Fibroblast of lung (primary cell): ENCODE data around the gene ABCB9. TPM values are rescaled to one million over a fixed set of nuclear protein-coding genes. Genes with fewer than 3 reads are reported as not detected.
A peak's percentile ranks its signal among the peaks of the same experiment; 100 is the strongest.

Source experiments
- DNase-seq, 2 donors: peaks; one replicate each; pipeline versions ENCODE4 v3.0.0 to v3.0.0-alpha.2; 2010; ENCODE audit warnings: low read depth in 2 of 2
- H2AFZ ChIP-seq: 2 replicates; pipeline ENCODE4 v1.5.1; 2012; ENCODE audit warnings: low read length, control low read depth, inconsistent platforms
- H3K27ac ChIP-seq: 2 replicates; pipeline ENCODE4 v1.5.1; 2011; ENCODE audit warnings: low read length, control low read depth; ENCODE audit not compliant: insufficient read depth
- H3K27me3 ChIP-seq: 2 replicates; pipeline ENCODE4 v1.5.1; 2011; ENCODE audit warnings: mild to moderate bottlenecking, low read length; ENCODE audit not compliant: control insufficient read depth, insufficient read depth
- H3K36me3 ChIP-seq: 2 replicates; pipeline ENCODE4 v1.5.1; 2011; ENCODE audit warnings: low read length; ENCODE audit not compliant: control insufficient read depth, insufficient read depth
- H3K4me1 ChIP-seq: 2 replicates; pipeline ENCODE4 v1.5.1; 2011; ENCODE audit warnings: low read length; ENCODE audit not compliant: control insufficient read depth, insufficient read depth; ENCODE audit errors: extremely low read depth
- H3K4me2 ChIP-seq: 2 replicates; pipeline ENCODE4 v1.5.1; 2011; ENCODE audit warnings: low read length, control low read depth; ENCODE audit not compliant: insufficient read depth; ENCODE audit errors: extremely low read depth
- H3K4me3 ChIP-seq, 4 experiments: fragments of 200-600 bp in 1 of 4; sonication (generic) in 1 of 4; replicated peaks in 1 of 4; 2 replicates each; pipeline ENCODE4 v1.5.1; 2011 to 2016; ENCODE audit warnings: low read length in 4 of 4, low read depth in 3 of 4, mild to moderate bottlenecking in 3 of 4, control low read depth in 2 of 4, inconsistent platforms in 1 of 4, mixed read lengths in 1 of 4; ENCODE audit not compliant: insufficient read depth in 1 of 4; ENCODE audit errors: control extremely low read depth in 1 of 4
- H3K79me2 ChIP-seq: 2 replicates; pipeline ENCODE4 v1.5.1; 2012; ENCODE audit warnings: mild to moderate bottlenecking, low read length, inconsistent platforms; ENCODE audit not compliant: control insufficient read depth, insufficient read depth
- H3K9ac ChIP-seq: 2 replicates; pipeline ENCODE4 v1.5.1; 2011; ENCODE audit warnings: mild to moderate bottlenecking, low read length, control low read depth; ENCODE audit not compliant: insufficient read depth
- H3K9me3 ChIP-seq: 2 replicates; pipeline ENCODE4 v1.5.1; 2012; ENCODE audit warnings: low read depth, low read length; ENCODE audit not compliant: control insufficient read depth, insufficient read depth
- H4K20me1 ChIP-seq: 2 replicates; pipeline ENCODE4 v1.5.1; 2011; ENCODE audit warnings: low read length; ENCODE audit not compliant: control insufficient read depth, insufficient read depth; ENCODE audit errors: extremely low read depth
- EZH2 ChIP-seq: IDR thresholded peaks from 2 replicates; pipeline ENCODE4 v1.5.1; 2012; ENCODE audit warnings: low read length, control low read depth, mild to moderate bottlenecking; ENCODE audit errors: missing control alignments
- polyA plus RNA-seq, 2 donors: library from polyadenylated mRNA; depleted of rRNA in 1 of 2; stranded (reverse) in 1 of 2; unstranded in 1 of 2; fragments of >200 nt; gene quantifications; 2 replicates each; pipeline ENCODE4 v1.2.1, GENCODE V29; 2011 to 2012; ENCODE audit warnings: missing spikeins in 1 of 2
- total RNA-seq: library from RNA; depleted of rRNA; stranded (reverse); fragments of >200 nt; gene quantifications from 2 replicates; pipeline ENCODE4 v1.2.1, GENCODE V29; 2014
- TF ChIP-seq, protein P1 (sequence below), 2 donors: IDR thresholded peaks in 1 of 2; conservative IDR thresholded peaks in 1 of 2; 1 replicate in 1 of 2; 2 replicates in 1 of 2; pipeline ENCODE4 v1.5.1; 2011 to 2012; ENCODE audit warnings: low read length in 2 of 2, control low read depth in 1 of 2, inconsistent platforms in 1 of 2, low read depth in 1 of 2, mild to moderate bottlenecking in 1 of 2

ABCB9 gene
- total and polyA plus RNA-seq, 2 donors (not counting 1 experiment from before 2014, with no cell fraction given), result 3.8 to 6.3 TPM

DNA sequence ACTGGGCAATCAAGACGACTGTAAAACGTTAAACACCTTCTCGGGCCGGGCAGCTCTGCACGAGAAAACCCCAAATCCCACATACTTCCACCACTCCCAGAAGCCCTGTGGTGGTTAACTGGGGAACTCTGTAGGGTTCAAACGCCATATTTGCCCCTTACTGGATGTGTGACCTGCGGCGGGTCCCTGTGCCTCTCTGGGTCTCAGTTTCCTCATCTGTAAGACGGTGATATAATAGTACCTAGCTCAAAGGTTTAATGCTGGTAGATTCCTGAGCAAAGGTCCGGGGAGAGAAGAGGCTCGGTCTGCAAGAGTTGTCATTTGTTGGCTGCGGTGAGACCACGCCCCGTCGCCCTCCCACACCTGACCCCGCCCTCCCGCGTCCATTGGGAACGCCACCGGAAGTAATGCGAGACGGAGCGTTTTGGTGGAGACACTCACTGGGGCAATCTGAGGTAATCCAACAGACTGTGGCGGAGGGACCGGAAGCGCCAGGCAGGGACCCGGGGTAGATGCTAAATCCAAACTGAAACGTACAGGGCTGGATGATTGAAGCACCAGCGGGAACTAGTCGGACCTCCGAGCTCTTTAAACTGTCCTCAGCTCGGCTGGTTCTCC is 8.1 kb upstream of the ABCB9 start:
- H4K20me1 ChIP-seq, result no peaks in the 10 kb centered on the region
- peak; percentile 98 to 99 for DNase-seq
- H3K4me3 ChIP-seq, result peak overlapping the region; percentile 50 to 97 (median 84)
- peak overlapping the region; percentile 97 for H3K27ac ChIP-seq
- H3K9ac ChIP-seq, result peak overlapping the region; percentile 77
- H3K27me3 ChIP-seq, result no peaks in the 10 kb centered on the region
- peaks cover 13% of the 10 kb centered on the region for H3K79me2 ChIP-seq
- peaks cover 8% of the 10 kb centered on the region for H3K36me3 ChIP-seq
- peaks cover 10% of the 10 kb centered on the region for H3K4me1 ChIP-seq
- H3K9me3 ChIP-seq, result no peaks in the 10 kb centered on the region
- TF ChIP-seq, protein P1, sequence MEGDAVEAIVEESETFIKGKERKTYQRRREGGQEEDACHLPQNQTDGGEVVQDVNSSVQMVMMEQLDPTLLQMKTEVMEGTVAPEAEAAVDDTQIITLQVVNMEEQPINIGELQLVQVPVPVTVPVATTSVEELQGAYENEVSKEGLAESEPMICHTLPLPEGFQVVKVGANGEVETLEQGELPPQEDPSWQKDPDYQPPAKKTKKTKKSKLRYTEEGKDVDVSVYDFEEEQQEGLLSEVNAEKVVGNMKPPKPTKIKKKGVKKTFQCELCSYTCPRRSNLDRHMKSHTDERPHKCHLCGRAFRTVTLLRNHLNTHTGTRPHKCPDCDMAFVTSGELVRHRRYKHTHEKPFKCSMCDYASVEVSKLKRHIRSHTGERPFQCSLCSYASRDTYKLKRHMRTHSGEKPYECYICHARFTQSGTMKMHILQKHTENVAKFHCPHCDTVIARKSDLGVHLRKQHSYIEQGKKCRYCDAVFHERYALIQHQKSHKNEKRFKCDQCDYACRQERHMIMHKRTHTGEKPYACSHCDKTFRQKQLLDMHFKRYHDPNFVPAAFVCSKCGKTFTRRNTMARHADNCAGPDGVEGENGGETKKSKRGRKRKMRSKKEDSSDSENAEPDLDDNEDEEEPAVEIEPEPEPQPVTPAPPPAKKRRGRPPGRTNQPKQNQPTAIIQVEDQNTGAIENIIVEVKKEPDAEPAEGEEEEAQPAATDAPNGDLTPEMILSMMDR (conservative IDR thresholded peaks at IDR 0.05 in 1 of 2, IDR thresholded peaks at IDR 0.05 in 1 of 2; ENCODE audit: low read depth in 1 of 2, low read length in 2 of 2), result no peak
- TF ChIP-seq EZH2, result no peak
- H3K4me2 ChIP-seq, result peak overlapping the region; percentile 67
- H2AFZ ChIP-seq, result peak overlapping the region; percentile 81

DNA sequence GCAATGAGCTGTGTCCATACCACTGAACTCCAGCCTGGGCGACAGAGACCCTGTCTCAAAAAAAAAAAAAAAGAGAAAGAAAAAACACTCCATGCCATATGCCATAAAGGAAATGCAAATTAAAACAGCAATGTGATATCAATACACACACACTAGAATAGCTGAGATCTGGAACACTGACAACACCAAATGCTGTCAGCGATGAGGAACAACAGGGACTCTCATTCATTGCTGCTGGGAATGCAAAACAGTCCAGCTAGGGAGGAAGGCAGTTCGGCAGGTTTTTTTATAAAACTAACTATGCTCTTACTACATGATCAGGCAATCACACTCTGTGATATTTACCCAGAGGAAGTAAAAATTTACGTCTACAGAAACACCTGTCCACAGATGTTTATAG is 3.4 kb upstream of the ABCB9 start:
- no peak overlapping the region for H3K9ac ChIP-seq
- no peaks in the 10 kb centered on the region for H3K79me2 ChIP-seq
- no peak overlapping the region for H3K27ac ChIP-seq
- H2AFZ ChIP-seq, result no peak overlapping the region
- H4K20me1 ChIP-seq, result no peaks in the 10 kb centered on the region
- DNase-seq, result no peak
- H3K4me2 ChIP-seq, result no peak overlapping the region
- TF ChIP-seq EZH2, result no peak
- TF ChIP-seq, protein P1 (conservative IDR thresholded peaks at IDR 0.05 in 1 of 2, IDR thresholded peaks at IDR 0.05 in 1 of 2; ENCODE audit: low read depth in 1 of 2, low read length in 2 of 2), result no peak
- no peak overlapping the region for H3K4me3 ChIP-seq
- no peaks in the 10 kb centered on the region for H3K27me3 ChIP-seq
- H3K9me3 ChIP-seq, result no peaks in the 10 kb centered on the region
- no peaks in the 10 kb centered on the region for H3K36me3 ChIP-seq
- H3K4me1 ChIP-seq, result peaks cover 7% of the 10 kb centered on the region

DNA sequence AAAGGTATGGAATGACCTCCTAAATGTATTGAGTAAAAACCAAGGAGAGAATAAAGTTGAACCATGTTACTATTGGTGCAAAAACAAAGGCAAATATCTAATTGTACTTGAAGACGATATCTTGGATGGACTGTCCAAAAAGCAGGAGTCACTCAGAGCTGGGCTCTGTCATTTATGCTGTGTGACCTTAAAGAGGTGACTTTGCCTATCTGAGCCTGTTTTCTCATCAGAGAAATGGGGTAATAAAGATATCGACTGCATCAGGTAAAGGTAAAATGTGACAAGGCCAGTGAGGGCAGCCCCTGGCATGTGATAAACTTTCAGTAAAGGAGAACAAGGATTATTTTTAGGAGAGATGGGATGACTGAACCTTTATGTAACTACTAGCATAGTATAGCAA is 1.8 kb upstream of the ABCB9 start:
- Histone ChIP-seq H4K20me1 (no peaks in the 10 kb centered on the region), H3K9me3 (no peaks in the 10 kb centered on the region), H3K79me2 (no peaks in the 10 kb centered on the region), H2AFZ (no peak overlapping the region), H3K27ac (no peak overlapping the region), H3K4me2 (no peak overlapping the region), H3K9ac (no peak overlapping the region), H3K27me3 (no peaks in the 10 kb centered on the region), H3K4me3 (no peak overlapping the region), H3K36me3 (no peaks in the 10 kb centered on the region), H3K4me1 (peaks cover 7% of the 10 kb centered on the region)
- no peak for TF ChIP-seq EZH2
- TF ChIP-seq, protein P1 (conservative IDR thresholded peaks at IDR 0.05 in 1 of 2, IDR thresholded peaks at IDR 0.05 in 1 of 2; ENCODE audit: low read depth in 1 of 2, low read length in 2 of 2), result no peak
- DNase-seq, result no peak
